H54 (cell line): Measurements from ENCODE around the gene SELENOM.
"Not testable (repeated sequence)": the region's sequence is repeated elsewhere in the genome, so short reads cannot be mapped to it uniquely, and the experiment has no call there.

Source experiments
- DNase-seq: peaks from one replicate; pipeline ENCODE4 v3.0.0; 2011; ENCODE audit warnings: low spot score, mixed read lengths; ENCODE audit not compliant: insufficient read length
- FAIRE-seq: peaks from 3 replicates; lab custom pipeline; 2011; peaks lifted over from hg19 to GRCh38; lab: Jason Lieb, UNC
- POLR2A ChIP-seq: IDR thresholded peaks from 2 replicates; pipeline ENCODE4 v1.6.1; 2011; ENCODE audit warnings: low read depth, mild to moderate bottlenecking, low read length

The SELENOM gene

DNA sequence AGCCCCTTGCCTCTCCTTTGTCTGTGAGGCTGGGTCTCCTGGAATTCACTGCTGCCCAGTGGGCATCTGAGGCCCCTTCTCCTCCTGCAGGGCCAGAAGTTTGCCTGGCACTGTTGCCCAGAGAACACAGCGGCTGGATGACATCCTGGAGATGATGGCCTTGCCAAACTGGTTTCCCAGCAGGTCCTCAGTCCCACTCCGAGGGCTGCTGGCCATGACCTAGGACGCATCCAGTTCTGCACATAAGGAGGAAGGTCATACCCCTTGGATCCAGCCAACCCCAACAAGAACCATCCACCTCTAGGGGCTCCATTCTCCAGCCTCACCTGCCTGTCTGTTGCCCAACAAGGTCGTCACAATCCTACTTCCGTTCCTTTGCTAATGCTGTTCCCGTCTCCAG, 29.7 kb downstream of the SELENOM start:
- no peak for TF ChIP-seq POLR2A
- no peak for DNase-seq
- no peak for FAIRE-seq

DNA sequence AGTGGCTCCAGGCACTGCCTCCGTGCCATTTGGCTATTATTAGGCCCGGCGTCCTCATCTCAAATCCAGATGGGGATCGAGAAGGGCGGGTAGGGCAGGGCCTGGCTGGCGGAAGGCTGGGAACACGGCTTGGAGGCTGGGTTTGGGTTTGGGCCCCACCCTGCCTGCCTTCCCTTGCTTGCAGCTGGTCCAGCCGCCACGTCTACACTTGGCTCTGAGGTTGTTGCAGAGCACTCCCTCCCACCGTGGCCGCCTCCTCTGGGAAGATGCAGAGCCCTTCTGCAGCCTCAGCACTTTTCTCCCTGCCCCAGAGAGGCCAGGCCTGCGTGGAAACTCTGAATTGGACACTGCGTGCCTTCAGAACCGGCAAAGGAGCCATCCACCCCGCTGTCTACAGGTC, 31.4 kb downstream of the SELENOM start:
- TF ChIP-seq POLR2A = no peak
- DNase-seq (no peak), FAIRE-seq (no peak)

DNA sequence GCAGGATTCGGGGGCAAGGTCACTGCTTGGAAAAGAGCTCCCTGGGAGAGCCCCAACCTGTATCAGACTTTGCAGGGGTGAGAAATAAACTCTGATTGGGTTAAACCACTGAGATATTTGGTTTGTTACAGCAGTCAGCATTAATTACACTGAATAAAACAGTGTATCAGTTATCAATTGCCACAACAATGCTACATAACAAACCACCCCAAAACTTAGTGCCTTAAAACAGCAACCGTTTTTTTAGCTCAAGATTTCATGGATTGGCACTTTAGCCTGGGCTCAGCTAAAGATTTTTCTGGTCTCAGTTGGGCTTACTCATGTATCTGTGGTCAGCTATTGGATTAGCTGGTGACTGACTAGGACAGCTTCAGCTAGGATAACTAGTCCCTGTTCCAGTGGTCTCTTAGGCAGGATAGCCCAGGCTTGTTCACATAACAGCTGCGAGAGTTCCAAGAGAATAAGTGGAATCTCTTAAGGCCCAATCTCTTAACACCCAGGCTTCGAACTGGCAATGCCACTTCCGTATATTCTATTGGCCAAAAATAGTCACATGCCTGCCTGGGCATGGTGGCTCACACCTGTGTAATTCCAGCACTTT, 33.7 kb downstream of the SELENOM start:
- not testable (repeated sequence) for DNase-seq, FAIRE-seq

DNA sequence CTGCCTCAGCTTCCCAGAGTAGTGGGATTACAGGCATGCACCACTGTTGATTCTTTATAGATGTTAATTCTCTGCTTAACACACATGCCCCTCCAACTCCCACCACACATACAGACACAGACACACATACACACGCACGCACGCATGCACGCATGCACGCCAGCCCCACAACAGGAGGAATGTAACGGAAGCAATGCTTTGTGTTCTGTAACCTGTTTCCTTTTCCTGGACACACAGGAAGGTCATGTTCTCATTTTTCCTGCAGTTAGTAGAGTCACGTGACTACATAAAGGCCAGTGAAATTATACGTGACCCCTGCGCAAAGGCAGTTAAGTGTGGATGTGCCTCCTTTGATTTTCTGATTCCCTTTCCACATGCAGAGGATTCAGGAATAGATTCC, 34.2 kb downstream of the SELENOM start:
- not testable (repeated sequence) for FAIRE-seq, DNase-seq

DNA sequence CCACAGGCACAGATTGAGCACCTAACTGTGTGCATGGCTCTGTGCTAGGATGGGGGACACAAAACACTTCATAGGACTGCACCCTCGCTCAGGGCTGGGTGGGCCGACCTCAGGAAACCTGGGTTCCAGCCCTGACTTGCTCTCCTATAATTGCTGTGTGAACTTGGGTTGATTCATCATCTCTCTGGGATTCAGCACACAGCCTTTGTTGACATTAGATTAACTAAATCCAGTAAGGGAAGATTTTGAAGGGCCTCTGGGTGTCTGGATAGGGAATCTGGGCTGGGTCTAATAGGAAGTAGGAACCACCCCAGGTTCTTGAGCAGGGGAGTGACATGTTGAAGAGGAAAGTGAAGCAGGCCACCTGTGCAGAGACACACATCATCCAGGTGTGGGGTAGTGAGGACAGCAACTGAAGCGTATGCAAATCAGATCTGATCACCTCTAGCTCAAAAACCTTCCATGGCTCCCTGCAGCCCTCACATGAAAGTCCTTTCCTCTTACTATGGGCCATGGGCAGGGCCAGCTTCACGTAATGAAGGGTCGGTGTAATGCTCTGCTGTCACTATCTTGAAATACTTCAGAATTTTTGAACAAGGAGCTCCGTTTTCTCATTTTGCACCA, 37.6 kb downstream of the SELENOM start:
- not testable (repeated sequence) for DNase-seq

DNA sequence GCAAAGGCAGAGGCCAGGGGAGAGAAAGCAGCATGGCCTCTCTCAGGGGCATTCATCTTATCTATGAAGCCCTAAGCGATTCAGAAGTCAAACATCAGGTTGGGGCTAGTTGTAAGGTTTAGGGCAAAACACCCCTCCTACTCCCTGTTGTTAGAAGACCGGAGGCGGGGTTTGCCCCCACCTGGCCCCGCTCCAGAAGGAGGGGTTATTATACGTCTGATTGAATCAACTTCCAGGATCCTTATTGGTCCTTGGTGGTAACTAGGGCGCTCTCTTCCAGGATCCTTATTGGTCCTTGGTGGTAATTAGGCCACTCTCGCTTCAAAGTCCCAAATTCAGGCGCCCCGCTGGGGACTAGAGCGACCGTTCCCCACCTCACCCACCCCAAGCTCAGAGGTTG, 38.4 kb downstream of the SELENOM start:
- no peak for TF ChIP-seq POLR2A
- DNase-seq = no peak
- no peak for FAIRE-seq

More for the DNA sequence above, 37.6 kb downstream of the SELENOM start:
- FAIRE-seq = not testable (repeated sequence)

DNA sequence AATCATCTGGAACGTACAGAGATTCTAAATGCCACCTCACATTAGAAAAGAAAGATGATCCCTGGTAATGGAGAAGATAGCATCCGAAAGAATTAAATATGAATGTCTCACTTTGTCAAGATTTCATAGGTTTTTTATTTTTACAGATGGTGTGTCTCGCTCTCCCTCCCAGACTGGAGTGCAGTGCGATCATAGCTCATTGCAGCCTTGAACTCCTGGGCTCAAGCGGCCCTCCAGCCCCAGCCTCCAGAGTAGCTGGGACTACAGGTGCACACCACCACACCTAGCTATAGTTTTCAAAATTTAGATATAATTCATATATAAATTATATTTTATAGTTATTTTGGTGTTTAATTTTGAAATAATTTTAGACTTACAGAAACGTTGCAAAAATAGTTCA, 43.0 kb downstream of the SELENOM start:
- DNase-seq = no peak
- TF ChIP-seq POLR2A = no peak
- FAIRE-seq = no peak

DNA sequence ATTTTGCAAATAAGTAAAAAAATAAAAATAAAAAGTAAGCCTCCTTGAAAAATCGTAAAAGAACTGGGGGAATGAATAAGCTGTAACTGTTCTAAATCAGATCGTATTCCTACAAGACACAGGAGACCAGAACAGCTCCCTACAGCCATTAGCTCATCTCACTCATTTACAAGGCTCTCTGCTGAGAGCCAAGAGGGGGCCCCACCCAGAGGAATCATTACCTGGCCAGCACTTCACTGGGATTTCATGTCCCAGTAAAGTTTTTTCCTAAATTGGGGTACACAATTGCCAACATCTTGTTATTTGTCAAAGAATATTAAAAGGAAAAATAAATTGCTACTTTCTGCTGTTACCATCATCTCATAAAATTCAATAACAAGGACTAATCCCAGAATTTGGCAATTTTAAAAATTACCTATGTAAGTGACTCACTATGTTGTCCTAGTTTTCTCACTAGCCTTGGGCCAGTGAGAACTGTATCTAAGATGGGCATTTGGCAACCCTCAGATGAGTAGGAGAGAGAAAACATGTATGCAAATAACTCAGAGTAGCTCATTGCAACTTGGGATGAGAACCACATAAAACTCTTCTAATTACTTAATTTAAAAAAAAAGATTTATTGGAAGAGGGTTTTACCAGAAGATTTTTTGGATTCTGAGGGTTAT, 44.7 kb downstream of the SELENOM start:
- FAIRE-seq (no peak), DNase-seq (no peak)
- TF ChIP-seq POLR2A = no peak

DNA sequence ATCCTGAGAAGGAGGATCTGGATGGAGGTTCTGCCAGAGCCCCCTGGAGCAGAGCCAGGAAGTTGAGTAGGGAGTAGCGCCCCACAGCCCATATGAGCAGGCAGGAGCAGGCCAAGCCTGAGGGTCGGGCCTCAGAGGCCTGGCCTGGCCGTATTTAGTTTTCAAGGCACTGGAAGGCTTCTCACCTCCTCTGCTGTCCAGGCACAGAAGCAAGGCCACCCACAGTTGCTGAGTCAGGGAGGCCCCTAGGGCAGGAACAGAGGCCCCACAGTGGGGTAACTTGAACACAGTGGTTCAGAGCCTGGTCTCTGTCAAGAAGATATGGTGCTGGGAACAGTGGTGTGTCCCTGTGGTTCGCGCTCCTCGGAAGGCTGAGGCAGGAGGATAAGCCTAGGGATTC, 47.7 kb downstream of the SELENOM start:
- DNase-seq, FAIRE-seq: not testable (repeated sequence)

DNA sequence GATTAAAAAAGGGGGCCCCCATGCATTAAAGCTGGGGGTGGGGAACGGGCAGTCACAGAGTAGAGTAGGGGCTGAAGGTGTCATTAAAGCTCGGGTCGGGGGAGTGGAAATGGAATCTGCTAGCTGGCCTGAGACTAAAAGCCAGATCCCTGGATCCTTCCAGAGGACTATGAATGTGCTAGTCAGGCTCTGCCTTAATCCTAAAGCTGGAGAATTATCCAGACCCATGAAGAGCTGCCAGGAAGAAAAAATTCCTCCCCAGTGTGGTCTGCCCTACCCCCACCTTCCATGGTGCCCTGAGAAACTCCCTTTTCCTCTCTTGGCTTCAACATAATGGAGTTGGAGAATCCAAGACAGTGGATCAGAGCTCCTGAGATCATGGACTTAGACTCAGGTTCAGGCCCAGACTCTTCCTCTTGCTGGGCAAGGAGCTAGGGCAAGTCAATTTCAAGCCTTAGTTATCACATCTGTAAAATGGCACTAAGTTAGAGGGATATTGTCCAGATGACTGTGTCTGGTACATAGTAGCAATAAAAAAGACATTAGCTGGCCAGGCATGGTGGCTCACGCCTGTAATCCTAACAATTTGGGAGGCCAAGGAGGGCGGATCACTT, 50.3 kb downstream of the SELENOM start:
- TF ChIP-seq POLR2A = no peak

DNA sequence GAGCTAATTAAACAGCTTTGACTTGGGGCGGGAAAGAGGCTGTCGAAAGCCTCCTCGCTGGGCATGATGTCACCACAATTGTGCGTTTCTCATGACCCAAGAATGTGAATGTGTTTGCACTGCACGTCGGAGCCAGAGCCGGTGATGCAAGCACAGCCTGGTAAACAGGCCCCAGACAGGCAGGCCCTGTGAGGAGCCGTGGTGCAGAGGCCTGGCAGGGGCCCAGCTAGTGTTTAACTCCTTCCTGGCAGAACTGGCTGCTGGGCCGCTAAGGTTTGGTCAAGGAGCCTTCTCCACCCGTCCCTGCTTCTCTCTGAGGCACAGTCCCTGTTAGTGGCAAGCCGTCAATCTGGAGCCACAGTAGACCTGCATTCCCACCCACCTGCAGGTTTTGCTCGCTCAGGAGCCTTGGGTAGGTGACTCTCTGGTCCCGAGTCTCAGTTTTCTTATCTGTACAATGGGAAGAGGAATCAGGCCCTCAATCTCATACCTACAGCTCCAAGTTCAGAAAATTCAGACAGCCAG, 51.7 kb downstream of the SELENOM start:
- TF ChIP-seq POLR2A = no peak
- DNase-seq (peak; percentile 55), FAIRE-seq (peak; percentile 52)

More for the DNA sequence above, 50.3 kb downstream of the SELENOM start:
- FAIRE-seq (no peak), DNase-seq (no peak)

DNA sequence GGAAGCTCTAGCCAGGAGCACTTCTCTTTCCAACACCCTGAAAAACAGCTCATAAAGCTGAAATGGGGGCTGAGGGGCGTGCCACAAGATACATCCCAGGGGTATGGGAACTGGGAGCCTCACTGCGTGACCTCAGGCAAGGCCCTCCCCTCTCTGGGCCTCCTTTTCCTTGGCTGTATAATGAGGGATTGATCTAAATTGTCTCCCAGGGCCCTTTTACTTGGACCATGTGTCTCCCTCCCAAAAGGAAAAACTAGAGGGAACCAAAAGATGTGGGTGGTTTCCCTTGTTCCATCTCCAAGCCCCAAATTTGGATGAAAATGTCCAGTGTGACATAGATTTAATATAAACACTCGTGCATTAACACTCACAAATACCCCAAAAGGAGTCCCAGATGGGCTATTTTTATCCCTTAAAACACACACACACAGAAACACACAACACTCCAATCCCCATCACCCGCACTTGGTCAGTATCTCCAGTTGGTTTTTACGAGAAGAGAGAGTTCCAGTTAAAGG, 52.2 kb downstream of the SELENOM start:
- DNase-seq (no peak), FAIRE-seq (no peak)
- no peak for TF ChIP-seq POLR2A
